Endothelial cell of umbilical vein (primary cell): Measurements from ENCODE around the gene ISOC1. TPM values are rescaled to one million over a fixed set of nuclear protein-coding genes. Genes with fewer than 3 reads are reported as not detected.

Source experiments
- BruUV-seq: library from RNA; stranded (reverse); fragments of 400-500 nt; replicated peaks from 2 replicates; lab custom pipeline; 2021; lab: Mats Ljungman, UMichigan
- CTCF ChIA-PET: fragments of 300-600, 350-600 bp; sonication (Branson Sonifier 250); formaldehyde crosslinking; loops from one replicate; lab custom pipeline; 2021; ENCODE audit warnings: antibody characterized with exemption, inconsistent platforms; lab: Charles Lee
- POLR2A ChIA-PET: fragments of 300-600, 350-600 bp; sonication (Branson Sonifier 250); formaldehyde crosslinking; loops from one replicate; lab custom pipeline; 2021; ENCODE audit warnings: antibody characterized with exemption, inconsistent platforms; lab: Charles Lee
- DNase-seq: peaks from one replicate; pipeline ENCODE4 v3.0.0-alpha.2; 2011; ENCODE audit warnings: low read depth, low spot score
- FAIRE-seq: peaks from 2 replicates; lab custom pipeline; 2011; peaks lifted over from hg19 to GRCh38; lab: Jason Lieb, UNC
- H2AFZ ChIP-seq: 2 replicates; pipeline ENCODE4 v1.6.0; 2012; ENCODE audit warnings: low read depth, low read length, control low read depth, inconsistent platforms
- H3K27ac ChIP-seq: 2 replicates; pipeline ENCODE4 v1.5.1; 2011; ENCODE audit warnings: low read depth, mild to moderate bottlenecking, control low read depth, low read length, moderate library complexity; ENCODE audit not compliant: insufficient read depth
- H3K27me3 ChIP-seq, 2 experiments: 2 replicates each; pipeline versions ENCODE4 v1.6.0 to v1.6.1; 2011; ENCODE audit warnings: low read length in 2 of 2, mixed read lengths in 1 of 2; ENCODE audit not compliant: control insufficient read depth in 2 of 2, insufficient read depth in 2 of 2
- H3K36me3 ChIP-seq, 2 experiments: 2 replicates in 1 of 2; 3 replicates in 1 of 2; pipeline ENCODE4 v1.5.1; 2011; ENCODE audit warnings: low read length in 2 of 2, mild to moderate bottlenecking in 1 of 2, moderate library complexity in 1 of 2; ENCODE audit not compliant: control insufficient read depth in 2 of 2, insufficient read depth in 2 of 2; ENCODE audit errors: extremely low read depth in 1 of 2
- H3K4me1 ChIP-seq: 3 replicates; pipeline ENCODE4 v1.5.1; 2011; ENCODE audit warnings: mild to moderate bottlenecking, low read length; ENCODE audit not compliant: control insufficient read depth, insufficient read depth; ENCODE audit errors: extremely low read depth
- H3K4me2 ChIP-seq: 2 replicates; pipeline ENCODE4 v1.6.1; 2011; ENCODE audit warnings: low read length, control low read depth, mixed read lengths; ENCODE audit not compliant: insufficient read depth
- H3K4me3 ChIP-seq, 3 experiments: fragments of 200-600 bp in 1 of 3; sonication (generic), shearing (Covaris generic) in 1 of 3; replicated peaks in 1 of 3; 2 replicates each; pipeline ENCODE4 v1.5.1; 2011 to 2016; ENCODE audit warnings: control low read depth in 3 of 3, low read length in 3 of 3, mild to moderate bottlenecking in 2 of 3, inconsistent platforms in 1 of 3, low read depth in 1 of 3, moderate library complexity in 1 of 3; ENCODE audit not compliant: insufficient read depth in 1 of 3
- H3K79me2 ChIP-seq: 2 replicates; pipeline ENCODE4 v1.6.0; 2012; ENCODE audit warnings: low read length, inconsistent platforms; ENCODE audit not compliant: control insufficient read depth, insufficient read depth
- H3K9ac ChIP-seq: replicated peaks from 2 replicates; pipeline ENCODE3; 2011; ENCODE audit warnings: low read length, control low read depth; ENCODE audit not compliant: insufficient read depth; ENCODE audit errors: extremely low read depth
- H3K9me1 ChIP-seq: replicated peaks from 3 replicates; pipeline ENCODE4 v1.6.0; 2011; ENCODE audit warnings: mild to moderate bottlenecking, low read length; ENCODE audit not compliant: control insufficient read depth, insufficient read depth; ENCODE audit errors: extremely low read depth
- H3K9me3 ChIP-seq: replicated peaks from 2 replicates; pipeline ENCODE4 v1.5.1; 2012; ENCODE audit warnings: low read length, inconsistent platforms; ENCODE audit not compliant: control insufficient read depth, insufficient read depth
- H4K20me1 ChIP-seq: replicated peaks from 2 replicates; pipeline ENCODE3; 2011; ENCODE audit warnings: mild to moderate bottlenecking, low read length; ENCODE audit not compliant: control insufficient read depth, insufficient read depth; ENCODE audit errors: extremely low read depth
- JUN ChIP-seq: IDR thresholded peaks from 2 replicates; pipeline ENCODE4 v1.6.1; 2011; ENCODE audit warnings: borderline replicate concordance, low read depth; ENCODE audit not compliant: insufficient read length, insufficient read depth
- MYC ChIP-seq: IDR thresholded peaks from one replicate; pipeline ENCODE4 v1.6.1; 2011; ENCODE audit warnings: mild to moderate bottlenecking, low read depth, low read length
- POLR2AphosphoS5 ChIP-seq: IDR thresholded peaks from 2 replicates; pipeline ENCODE4 v1.6.1; 2012; ENCODE audit warnings: low read depth, mild to moderate bottlenecking, control low read depth, low read length, moderate library complexity; ENCODE audit not compliant: insufficient read depth
- dilution Hi-C: fragments of 300-500 bp; cut with MboI; formaldehyde crosslinking; loops from one replicate; pipeline ENCODE4 v1.15.0; 2019; ENCODE audit warnings: low sequenced_read_pairs; ENCODE audit not compliant: extremely low pct_ligation_motif_present
- intact Hi-C: fragments of 100-400 bp; cut with micrococcal nuclease; formaldehyde crosslinking; loops from one replicate; pipeline ENCODE4 v1.10.0; 2022
- polyA plus RNA-seq, 4 experiments: library from polyadenylated mRNA; depleted of rRNA in 3 of 4; stranded (reverse) in 3 of 4; unstranded in 1 of 4; fragments of >200 nt; gene quantifications; 2 replicates each; pipeline versions ENCODE4 v1.2.1 to v1.2.3, GENCODE V29; 2011 to 2012; ENCODE audit warnings: missing spikeins in 1 of 4
- total RNA-seq: library from RNA; stranded (reverse); gene quantifications from 2 replicates; pipeline ENCODE4 v1.2.3, GENCODE V29; 2021
- TF ChIP-seq, protein P1 (sequence below): IDR thresholded peaks from 2 replicates; pipeline ENCODE4 v1.6.1; 2011; ENCODE audit not compliant: insufficient read depth, insufficient read length

ISOC1 gene
- total and polyA plus RNA-seq, 2 donors (not counting 3 experiments of a cell fraction or from before 2014, with no cell fraction given), result 21.4 to 21.6 TPM

DNA sequence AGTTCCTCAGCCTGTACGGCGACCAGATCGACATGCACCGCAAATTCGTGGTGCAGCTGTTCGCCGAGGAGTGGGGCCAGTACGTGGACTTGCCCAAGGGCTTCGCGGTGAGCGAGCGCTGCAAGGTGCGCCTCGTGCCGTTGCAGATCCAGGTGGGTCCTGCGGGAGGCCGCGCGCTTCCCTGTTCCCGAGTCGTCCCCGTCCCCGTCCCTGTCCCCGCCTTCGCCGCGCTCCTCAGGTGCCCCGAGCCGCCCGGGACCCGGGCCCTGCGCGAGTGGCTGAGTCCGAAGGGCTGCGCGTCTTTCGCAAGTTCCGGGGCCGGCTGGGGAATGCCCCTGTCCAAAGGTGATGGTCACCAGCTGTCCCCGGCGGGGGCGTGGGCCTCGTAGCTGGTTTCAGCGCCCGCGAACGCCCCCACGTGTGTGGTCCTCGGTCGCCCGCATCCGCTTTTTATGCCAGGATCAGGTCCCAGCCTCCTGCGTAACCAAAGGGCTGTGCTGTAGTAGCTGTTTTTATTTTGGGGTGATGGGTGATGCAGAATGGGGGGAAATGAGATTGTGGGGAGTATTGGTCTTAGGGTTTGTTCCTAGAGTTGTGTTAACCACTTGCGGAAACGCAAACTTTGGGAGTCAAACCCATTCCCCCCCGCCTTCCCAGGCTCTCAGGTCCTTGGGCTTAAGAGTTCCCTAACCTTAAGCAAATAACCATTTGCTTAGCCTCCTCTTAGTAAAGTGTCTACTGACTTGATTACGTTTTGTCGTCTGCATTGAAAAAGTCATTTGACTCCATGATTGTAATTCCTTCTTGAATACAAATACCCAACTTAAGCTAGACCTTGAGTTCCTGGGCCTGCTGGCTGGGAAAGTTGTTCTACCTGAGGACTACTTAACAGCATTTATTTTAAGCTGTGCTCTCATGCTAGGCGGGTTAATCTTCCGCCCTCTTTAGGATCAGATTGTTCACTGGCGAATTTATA, 663 bp downstream of the ISOC1 start:
- peak overlapping the region; percentile 71 to 93 (median 75) for H3K4me3 ChIP-seq
- no peak for FAIRE-seq
- DNase-seq, result peak; percentile 24
- H3K4me1 ChIP-seq, result peaks cover 28% of the 10 kb centered on the region
- TF ChIP-seq JUN, result no peak
- TF ChIP-seq, protein P1, sequence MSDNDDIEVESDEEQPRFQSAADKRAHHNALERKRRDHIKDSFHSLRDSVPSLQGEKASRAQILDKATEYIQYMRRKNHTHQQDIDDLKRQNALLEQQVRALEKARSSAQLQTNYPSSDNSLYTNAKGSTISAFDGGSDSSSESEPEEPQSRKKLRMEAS, result no peak
- TF ChIP-seq POLR2AphosphoS5, result no peak
- no peak for TF ChIP-seq MYC
- peak overlapping the region; percentile 64 for H3K9ac ChIP-seq
- no peaks in the 10 kb centered on the region for H3K9me1 ChIP-seq
- H3K27ac ChIP-seq, result peak overlapping the region; percentile 3
- dilution Hi-C loops, result no loop called here
- no peaks in the 10 kb centered on the region for H4K20me1 ChIP-seq
- intact Hi-C loops, result loop anchor here (1.0 to 2.0 kb wide), 3 partner anchors 175 to 558 kb away; no protein-coding TSS in a partner anchor
- no peaks in the 10 kb centered on the region for H3K9me3 ChIP-seq
- no peaks in the 10 kb centered on the region for H3K36me3 ChIP-seq
- peak overlapping the region; percentile 63 for H3K4me2 ChIP-seq
- TSS peak; percentile 44 for BruUV-seq
- ChIA-PET CTCF (interaction anchor here (0.8 to 2.8 kb wide), 10 partner anchors 10 to 758 kb away, joined by 3 to 20 read pairs (median 4); no protein-coding TSS in a partner anchor), POLR2A (interaction anchor here (0.8 kb wide), 1 partner anchor 16 kb away, joined by 3 read pairs; no protein-coding TSS in a partner anchor)
- peaks cover 0 to 2% of the 10 kb centered on the region in 2 experiments for H3K27me3 ChIP-seq
- H2AFZ ChIP-seq, result peak overlapping the region; percentile 90
- H3K79me2 ChIP-seq, result peaks cover 15% of the 10 kb centered on the region
